HCT116 (cell line): ENCODE data around the gene TH. TPM values are rescaled to one million over a fixed set of nuclear protein-coding genes. Genes with fewer than 3 reads are reported as not detected.
A peak's percentile ranks its signal among the peaks of the same experiment; 100 is the strongest.

Source experiments
- ATAC-seq: fragments of 200-7000 bp; cut with Tn5 transposase; 2 replicates; pipeline ENCODE4 v1.9.1; 2020; ENCODE audit warnings: mild to moderate bottlenecking, moderate library complexity
- BruUV-seq: library from RNA; stranded (reverse); fragments of 400-500 nt; replicated peaks from 2 replicates; lab custom pipeline; 2021; lab: Mats Ljungman, UMichigan
- CTCF ChIA-PET: fragments of 300-600 bp; sonication (Branson Sonifier 250); formaldehyde crosslinking; loops from one replicate; lab custom pipeline; 2021; ENCODE audit warnings: antibody characterized with exemption; lab: Charles Lee
- POLR2A ChIA-PET: fragments of 300-600, 350-600 bp; sonication (Branson Sonifier 250); formaldehyde crosslinking; loops from one replicate; lab custom pipeline; 2021; ENCODE audit warnings: antibody characterized with exemption; lab: Charles Lee
- RAD21 ChIA-PET, 2 experiments: fragments of 300-600 bp; sonication (Branson Sonifier 250); formaldehyde crosslinking; loops; one replicate each; lab custom pipeline; 2023; ENCODE audit warnings: low total read pairs in 2 of 2; ENCODE audit not compliant: uncharacterized antibody in 2 of 2, unreplicated experiment in 2 of 2, low non-redundant PET in 1 of 2; lab: Charles Lee
- DNase-seq: peaks from one replicate; pipeline ENCODE4 v3.0.0-alpha.2; 2010; ENCODE audit warnings: low read depth, low spot score
- H2AFZ ChIP-seq: fragments of 200-600 bp; shearing (Covaris generic), sonication (generic); 2 replicates; pipeline ENCODE4 v1.6.1; 2017; ENCODE audit warnings: low read depth, mixed run types, mixed read lengths, antibody characterized with exemption, low read length; ENCODE audit not compliant: poor library complexity, severe bottlenecking
- H3K27ac ChIP-seq: 2 replicates; pipeline ENCODE4 v1.5.1; 2012; ENCODE audit warnings: low read depth, low read length
- H3K27me3 ChIP-seq: fragments of 200-600 bp; sonication (generic); 2 replicates; pipeline ENCODE4 v1.6.1; 2016; ENCODE audit warnings: mixed run types, low read length, mixed read lengths; ENCODE audit not compliant: insufficient read depth
- H3K36me3 ChIP-seq, 2 experiments: fragments of 200-500 bp in 1 of 2; fragments of 200-600 bp in 1 of 2; sonication (Bioruptor generic) in 1 of 2; sonication (generic) in 1 of 2; 2 replicates each; pipeline versions ENCODE4 v1.5.1 to v1.6.1; 2014 to 2016; ENCODE audit warnings: low read length in 2 of 2, inconsistent platforms in 1 of 2, mixed read lengths in 1 of 2, mixed run types in 1 of 2; ENCODE audit not compliant: insufficient read depth in 2 of 2, control insufficient read depth in 1 of 2
- H3K4me1 ChIP-seq, 2 experiments: fragments of 200-600 bp in 1 of 2; sonication (generic) in 1 of 2; 2 replicates each; pipeline versions ENCODE4 v1.5.1 to v1.6.1; 2012 to 2017; ENCODE audit warnings: low read length in 2 of 2, inconsistent platforms in 1 of 2, mild to moderate bottlenecking in 1 of 2, mixed read lengths in 1 of 2, mixed run types in 1 of 2, moderate library complexity in 1 of 2; ENCODE audit not compliant: insufficient read depth in 2 of 2, control insufficient read depth in 1 of 2
- H3K4me2 ChIP-seq: fragments of 200-600 bp; sonication (generic); 2 replicates; pipeline ENCODE4 v1.6.1; 2017; ENCODE audit warnings: mixed run types, low read length, mixed read lengths
- H3K4me3 ChIP-seq, 2 experiments: fragments of 200-600 bp in 1 of 2; sonication (generic) in 1 of 2; replicated peaks in 1 of 2; 2 replicates each; pipeline ENCODE4 v1.5.1; 2011 to 2016; ENCODE audit warnings: low read length in 2 of 2, control low read depth in 1 of 2, low read depth in 1 of 2, mild to moderate bottlenecking in 1 of 2, mixed read lengths in 1 of 2, mixed run types in 1 of 2
- H3K79me2 ChIP-seq: fragments of 200-600 bp; sonication (generic); 2 replicates; pipeline ENCODE4 v1.6.1; 2017; ENCODE audit warnings: mild to moderate bottlenecking, mixed run types, low read length, moderate library complexity, mixed read lengths; ENCODE audit not compliant: insufficient read depth
- H3K9ac ChIP-seq: fragments of 200-600 bp; sonication (generic); 2 replicates; pipeline ENCODE4 v1.6.1; 2016; ENCODE audit warnings: low read length, mixed read lengths
- H3K9me2 ChIP-seq: fragments of 200-600 bp; sonication (generic), shearing (Covaris generic); 2 replicates; pipeline ENCODE4 v1.6.1; 2017; ENCODE audit warnings: mixed run types, mild to moderate bottlenecking, moderate library complexity; ENCODE audit not compliant: insufficient read depth
- H3K9me3 ChIP-seq, 2 experiments: fragments of 200-500 bp in 1 of 2; fragments of 200-600 bp in 1 of 2; sonication (Bioruptor generic) in 1 of 2; sonication (generic) in 1 of 2; 2 replicates each; pipeline ENCODE4 v1.6.1; 2014 to 2017; ENCODE audit warnings: low read length in 2 of 2, mixed read lengths in 2 of 2, inconsistent platforms in 1 of 2, low read depth in 1 of 2, mild to moderate bottlenecking in 1 of 2, mixed run types in 1 of 2, moderate library complexity in 1 of 2; ENCODE audit not compliant: control insufficient read depth in 1 of 2, insufficient read depth in 1 of 2
- H4K20me1 ChIP-seq: fragments of 200-600 bp; sonication (generic), shearing (Covaris generic); 2 replicates; pipeline ENCODE4 v1.6.1; 2017; ENCODE audit warnings: mixed run types, mild to moderate bottlenecking, moderate library complexity; ENCODE audit not compliant: insufficient read depth
- CBX3 ChIP-seq: IDR thresholded peaks from 2 replicates; pipeline ENCODE4 v1.6.1; 2012; ENCODE audit warnings: low read depth
- CEBPB ChIP-seq: IDR thresholded peaks from 2 replicates; pipeline ENCODE4 v1.6.1; 2012; ENCODE audit warnings: low read depth
- ELF1 ChIP-seq: IDR thresholded peaks from 2 replicates; pipeline ENCODE4 v1.6.1; 2012; ENCODE audit warnings: low read depth, borderline replicate concordance
- EZH2phosphoT487 ChIP-seq: fragments of 200-600 bp; IDR thresholded peaks from 2 replicates; pipeline ENCODE4 v1.6.1; 2018; ENCODE audit warnings: antibody characterized with exemption, borderline replicate concordance
- FOSL1 ChIP-seq: IDR thresholded peaks from 2 replicates; pipeline ENCODE4 v1.6.1; 2012; ENCODE audit warnings: low read depth
- POLR2A ChIP-seq: IDR thresholded peaks from 2 replicates; pipeline ENCODE4 v1.7.0; 2011; ENCODE audit warnings: borderline replicate concordance; ENCODE audit not compliant: insufficient read depth, insufficient read length; ENCODE audit errors: extremely low read depth
- POLR2AphosphoS5 ChIP-seq: IDR thresholded peaks from 2 replicates; pipeline ENCODE4 v1.6.1; 2011; ENCODE audit warnings: mild to moderate bottlenecking, low read depth, low read length, moderate library complexity
- SP1 ChIP-seq: IDR thresholded peaks from 2 replicates; pipeline ENCODE4 v1.6.1; 2012; ENCODE audit warnings: low read depth
- YY1 ChIP-seq: IDR thresholded peaks from 2 replicates; pipeline ENCODE4 v1.6.1; 2011; ENCODE audit warnings: low read length, low read depth, moderate library complexity, mild to moderate bottlenecking; ENCODE audit not compliant: insufficient replicate concordance; ENCODE audit errors: extremely low read depth
- ZFX ChIP-seq: fragments of 450-650 bp; IDR thresholded peaks from 2 replicates; pipeline ENCODE4 v1.6.1; 2017
- intact Hi-C: fragments of 100-400 bp; cut with micrococcal nuclease; formaldehyde crosslinking; loops from 2 replicates; pipeline ENCODE4 v1.10.0; 2022
- total RNA-seq: library from RNA; stranded (reverse); gene quantifications from one replicate; pipeline ENCODE4 v1.2.1, GENCODE V29; 2021; ENCODE audit not compliant: unreplicated experiment
- TF ChIP-seq, protein P1 (sequence below): IDR thresholded peaks from 2 replicates; pipeline ENCODE4 v1.6.1; 2012; ENCODE audit warnings: low read depth
- TF ChIP-seq, protein P2 (sequence below): IDR thresholded peaks from 2 replicates; pipeline ENCODE4 v1.6.1; 2011; ENCODE audit warnings: mild to moderate bottlenecking, low read length, moderate library complexity; ENCODE audit not compliant: insufficient replicate concordance; ENCODE audit errors: extremely low read depth
- TF ChIP-seq, protein P3 (sequence below), 3 experiments: fragments of 200-600 bp in 1 of 3; sonication (generic) in 1 of 3; IDR thresholded peaks in 2 of 3; conservative IDR thresholded peaks in 1 of 3; 2 replicates each; pipeline ENCODE4 v1.5.1; 2012 to 2017; ENCODE audit warnings: low read depth in 2 of 3, low read length in 2 of 3, antibody characterized with exemption in 1 of 3, borderline replicate concordance in 1 of 3, control low read depth in 1 of 3, mild to moderate bottlenecking in 1 of 3, mixed read lengths in 1 of 3, mixed run types in 1 of 3, moderate library complexity in 1 of 3; ENCODE audit not compliant: insufficient read depth in 1 of 3
- TF ChIP-seq, protein P4 (sequence below): IDR thresholded peaks from 2 replicates; pipeline ENCODE4 v1.6.1; 2012

Gene TH
- total RNA-seq, 1 experiment from 2014 or later = not detected

DNA sequence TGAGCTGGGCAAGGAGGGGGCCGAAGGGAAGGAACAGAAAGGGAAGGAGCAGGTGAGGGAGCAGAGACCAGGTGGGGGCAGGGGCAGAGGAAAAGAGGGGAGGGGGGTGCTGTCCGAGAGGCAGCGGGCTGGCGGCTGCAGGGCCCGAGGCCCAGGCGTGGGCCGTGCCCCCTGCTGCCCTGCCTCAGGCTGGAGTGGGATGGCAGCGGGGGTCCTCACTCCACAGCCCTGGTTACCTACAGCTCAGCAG is 34.7 kb downstream of the TH start (continued):
- TF ChIP-seq, protein P1, sequence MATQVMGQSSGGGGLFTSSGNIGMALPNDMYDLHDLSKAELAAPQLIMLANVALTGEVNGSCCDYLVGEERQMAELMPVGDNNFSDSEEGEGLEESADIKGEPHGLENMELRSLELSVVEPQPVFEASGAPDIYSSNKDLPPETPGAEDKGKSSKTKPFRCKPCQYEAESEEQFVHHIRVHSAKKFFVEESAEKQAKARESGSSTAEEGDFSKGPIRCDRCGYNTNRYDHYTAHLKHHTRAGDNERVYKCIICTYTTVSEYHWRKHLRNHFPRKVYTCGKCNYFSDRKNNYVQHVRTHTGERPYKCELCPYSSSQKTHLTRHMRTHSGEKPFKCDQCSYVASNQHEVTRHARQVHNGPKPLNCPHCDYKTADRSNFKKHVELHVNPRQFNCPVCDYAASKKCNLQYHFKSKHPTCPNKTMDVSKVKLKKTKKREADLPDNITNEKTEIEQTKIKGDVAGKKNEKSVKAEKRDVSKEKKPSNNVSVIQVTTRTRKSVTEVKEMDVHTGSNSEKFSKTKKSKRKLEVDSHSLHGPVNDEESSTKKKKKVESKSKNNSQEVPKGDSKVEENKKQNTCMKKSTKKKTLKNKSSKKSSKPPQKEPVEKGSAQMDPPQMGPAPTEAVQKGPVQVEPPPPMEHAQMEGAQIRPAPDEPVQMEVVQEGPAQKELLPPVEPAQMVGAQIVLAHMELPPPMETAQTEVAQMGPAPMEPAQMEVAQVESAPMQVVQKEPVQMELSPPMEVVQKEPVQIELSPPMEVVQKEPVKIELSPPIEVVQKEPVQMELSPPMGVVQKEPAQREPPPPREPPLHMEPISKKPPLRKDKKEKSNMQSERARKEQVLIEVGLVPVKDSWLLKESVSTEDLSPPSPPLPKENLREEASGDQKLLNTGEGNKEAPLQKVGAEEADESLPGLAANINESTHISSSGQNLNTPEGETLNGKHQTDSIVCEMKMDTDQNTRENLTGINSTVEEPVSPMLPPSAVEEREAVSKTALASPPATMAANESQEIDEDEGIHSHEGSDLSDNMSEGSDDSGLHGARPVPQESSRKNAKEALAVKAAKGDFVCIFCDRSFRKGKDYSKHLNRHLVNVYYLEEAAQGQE = no peak
- TF ChIP-seq CEBPB (no peak), POLR2A (no peak), FOSL1 (no peak), SP1 (no peak)
- TF ChIP-seq, protein P2, sequence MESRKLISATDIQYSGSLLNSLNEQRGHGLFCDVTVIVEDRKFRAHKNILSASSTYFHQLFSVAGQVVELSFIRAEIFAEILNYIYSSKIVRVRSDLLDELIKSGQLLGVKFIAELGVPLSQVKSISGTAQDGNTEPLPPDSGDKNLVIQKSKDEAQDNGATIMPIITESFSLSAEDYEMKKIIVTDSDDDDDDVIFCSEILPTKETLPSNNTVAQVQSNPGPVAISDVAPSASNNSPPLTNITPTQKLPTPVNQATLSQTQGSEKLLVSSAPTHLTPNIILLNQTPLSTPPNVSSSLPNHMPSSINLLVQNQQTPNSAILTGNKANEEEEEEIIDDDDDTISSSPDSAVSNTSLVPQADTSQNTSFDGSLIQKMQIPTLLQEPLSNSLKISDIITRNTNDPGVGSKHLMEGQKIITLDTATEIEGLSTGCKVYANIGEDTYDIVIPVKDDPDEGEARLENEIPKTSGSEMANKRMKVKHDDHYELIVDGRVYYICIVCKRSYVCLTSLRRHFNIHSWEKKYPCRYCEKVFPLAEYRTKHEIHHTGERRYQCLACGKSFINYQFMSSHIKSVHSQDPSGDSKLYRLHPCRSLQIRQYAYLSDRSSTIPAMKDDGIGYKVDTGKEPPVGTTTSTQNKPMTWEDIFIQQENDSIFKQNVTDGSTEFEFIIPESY = no peak

DNA sequence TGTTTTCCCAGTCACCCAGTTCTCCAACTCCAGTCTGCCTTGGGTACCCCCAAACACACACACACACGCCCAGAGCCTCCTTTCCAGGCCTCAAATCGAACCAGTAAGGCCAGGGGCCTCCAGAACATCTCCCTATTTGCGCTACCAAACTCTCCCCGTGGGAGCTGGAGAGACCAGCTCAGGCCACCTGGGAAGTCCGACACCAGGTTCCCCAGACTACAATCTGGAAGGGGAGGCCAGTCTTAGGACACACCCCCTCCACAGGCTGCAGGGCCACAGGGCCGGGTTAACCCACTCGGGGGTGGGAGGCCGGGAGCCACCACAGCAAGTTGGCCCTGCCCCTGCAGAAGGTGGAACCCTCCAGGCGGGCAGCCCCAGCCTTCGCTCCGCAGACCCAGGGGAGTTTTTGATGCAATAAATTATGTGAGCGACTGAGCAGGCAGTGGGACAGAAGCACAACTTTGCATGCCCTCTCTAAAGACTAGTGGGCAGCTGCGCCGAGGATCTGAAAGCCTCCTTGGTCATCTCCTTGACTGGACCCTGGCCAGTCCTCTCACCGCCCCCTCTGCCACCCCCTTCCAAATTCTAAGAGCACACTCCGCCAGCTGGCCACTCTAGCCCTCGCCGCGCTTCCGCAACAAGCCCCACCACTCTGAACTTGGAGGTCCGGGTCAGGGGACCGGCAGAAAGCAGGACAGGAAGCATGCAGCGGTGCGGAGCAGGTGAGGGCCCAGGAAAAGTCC is 35.2 kb downstream of the TH start:
- no peaks in the 10 kb centered on the region for H3K79me2 ChIP-seq
- peak overlapping the region; percentile 96; the same call in 1 of the 2 replicates for H3K4me2 ChIP-seq
- no peak overlapping the region for H3K9ac ChIP-seq
- H3K36me3 ChIP-seq = no peaks in the 10 kb centered on the region
- no peak overlapping the region; the same call in 1 of the 2 replicates for H3K27ac ChIP-seq
- ChIA-PET RAD21 (no interaction called here), POLR2A (interaction anchor here (0.7 kb wide), 1 partner anchor 13 kb away, joined by 3 read pairs; no protein-coding TSS in a partner anchor), CTCF (interaction anchor here (1.0 to 1.2 kb wide), 2 partner anchors 14 to 484 kb away, joined by 4 to 16 read pairs; no protein-coding TSS in a partner anchor)
- H2AFZ ChIP-seq = no peak overlapping the region
- no peaks in the 10 kb centered on the region for H3K9me2 ChIP-seq
- no peaks in the 10 kb centered on the region for H3K27me3 ChIP-seq
- H3K4me1 ChIP-seq = peaks cover 0 to 16% of the 10 kb centered on the region in 2 experiments; a peak in 2 of 4 replicates
- intact Hi-C loops = loop anchor here (5.0 kb wide), 1 partner anchor 49 kb away; no protein-coding TSS in a partner anchor
- H3K9me3 ChIP-seq = no peaks in the 10 kb centered on the region
- ATAC-seq (no peak), DNase-seq (no peak)
- BruUV-seq = no TSS peak
- H3K4me3 ChIP-seq = no peak overlapping the region
- no peaks in the 10 kb centered on the region for H4K20me1 ChIP-seq
- no peak for TF ChIP-seq EZH2phosphoT487
- no peak for TF ChIP-seq POLR2AphosphoS5
- no peak for TF ChIP-seq ELF1
- no peak for TF ChIP-seq SP1
- no peak for TF ChIP-seq ZFX
- TF ChIP-seq, protein P3, sequence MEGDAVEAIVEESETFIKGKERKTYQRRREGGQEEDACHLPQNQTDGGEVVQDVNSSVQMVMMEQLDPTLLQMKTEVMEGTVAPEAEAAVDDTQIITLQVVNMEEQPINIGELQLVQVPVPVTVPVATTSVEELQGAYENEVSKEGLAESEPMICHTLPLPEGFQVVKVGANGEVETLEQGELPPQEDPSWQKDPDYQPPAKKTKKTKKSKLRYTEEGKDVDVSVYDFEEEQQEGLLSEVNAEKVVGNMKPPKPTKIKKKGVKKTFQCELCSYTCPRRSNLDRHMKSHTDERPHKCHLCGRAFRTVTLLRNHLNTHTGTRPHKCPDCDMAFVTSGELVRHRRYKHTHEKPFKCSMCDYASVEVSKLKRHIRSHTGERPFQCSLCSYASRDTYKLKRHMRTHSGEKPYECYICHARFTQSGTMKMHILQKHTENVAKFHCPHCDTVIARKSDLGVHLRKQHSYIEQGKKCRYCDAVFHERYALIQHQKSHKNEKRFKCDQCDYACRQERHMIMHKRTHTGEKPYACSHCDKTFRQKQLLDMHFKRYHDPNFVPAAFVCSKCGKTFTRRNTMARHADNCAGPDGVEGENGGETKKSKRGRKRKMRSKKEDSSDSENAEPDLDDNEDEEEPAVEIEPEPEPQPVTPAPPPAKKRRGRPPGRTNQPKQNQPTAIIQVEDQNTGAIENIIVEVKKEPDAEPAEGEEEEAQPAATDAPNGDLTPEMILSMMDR (IDR thresholded peaks at IDR 0.05 in 2 of 3, conservative IDR thresholded peaks at IDR 0.05 in 1 of 3; ENCODE audit: borderline replicate concordance in 1 of 3, insufficient read depth in 1 of 3, low read depth in 2 of 3, low read length in 2 of 3) = no peak
- TF ChIP-seq, protein P2 = no peak
- TF ChIP-seq, protein P4, sequence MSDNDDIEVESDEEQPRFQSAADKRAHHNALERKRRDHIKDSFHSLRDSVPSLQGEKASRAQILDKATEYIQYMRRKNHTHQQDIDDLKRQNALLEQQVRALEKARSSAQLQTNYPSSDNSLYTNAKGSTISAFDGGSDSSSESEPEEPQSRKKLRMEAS = no peak
- no peak for TF ChIP-seq CBX3
- TF ChIP-seq YY1 = no peak
